HG02759 (cell line): ENCODE results near the gene NBEA.
"Not testable (repeated sequence)": the region's sequence is repeated elsewhere in the genome, so short reads cannot be mapped to it uniquely, and the experiment has no call there.

ENCODE experiments used
- ATAC-seq: cut with Tn5 transposase; IDR thresholded peaks from one replicate; pipeline ENCODE4 v1.9.1; 2021; ENCODE audit warnings: mild to moderate bottlenecking, moderate library complexity; ENCODE audit not compliant: unreplicated experiment

Gene NBEA

GRCh38 chr13:35055705-35056104, 113.6 kb downstream of the NBEA start:
- no peak for ATAC-seq

- ATAC-seq, result no peak
These were observed 115.8 kb downstream of the NBEA start for GRCh38 chr13:35057858-35058257.

- peak; percentile 71 for ATAC-seq
These were observed 116.5 kb downstream of the NBEA start for GRCh38 chr13:35058585-35058984.

GRCh38 chr13:35086667-35087066, 144.6 kb downstream of the NBEA start:
- no peak for ATAC-seq

- no peak for ATAC-seq
These were observed 150.2 kb downstream of the NBEA start for GRCh38 chr13:35092251-35092650.

- no peak for ATAC-seq
These were observed 150.7 kb downstream of the NBEA start for GRCh38 chr13:35092751-35093150.

- ATAC-seq, result no peak
These were observed 151.3 kb downstream of the NBEA start for GRCh38 chr13:35093356-35093755.

GRCh38 chr13:35106771-35107170, 164.7 kb downstream of the NBEA start:
- ATAC-seq, result not testable (repeated sequence)

- ATAC-seq, result no peak
These were observed 165.5 kb downstream of the NBEA start for GRCh38 chr13:35107535-35107934.

- not testable (repeated sequence) for ATAC-seq
These were observed 171.5 kb downstream of the NBEA start for GRCh38 chr13:35113612-35114011.

- no peak for ATAC-seq
These were observed 185.4 kb downstream of the NBEA start for GRCh38 chr13:35127466-35127865.

- ATAC-seq, result no peak
These were observed 187.4 kb downstream of the NBEA start for GRCh38 chr13:35129500-35129899.

GRCh38 chr13:35131471-35131870, 189.4 kb downstream of the NBEA start:
- no peak for ATAC-seq

- no peak for ATAC-seq
These were observed 194.5 kb downstream of the NBEA start for GRCh38 chr13:35136585-35136984.

GRCh38 chr13:35139591-35139990, 197.5 kb downstream of the NBEA start:
- ATAC-seq, result no peak

GRCh38 chr13:35140321-35140720, 198.3 kb downstream of the NBEA start:
- no peak for ATAC-seq

- no peak for ATAC-seq
These were observed 198.8 kb downstream of the NBEA start for GRCh38 chr13:35140831-35141230.

GRCh38 chr13:35143123-35143522, 201.1 kb downstream of the NBEA start:
- ATAC-seq, result no peak

GRCh38 chr13:35144166-35144890, 202.3 kb downstream of the NBEA start:
- no peak for ATAC-seq

GRCh38 chr13:35146686-35147085, 204.6 kb downstream of the NBEA start:
- no peak for ATAC-seq

GRCh38 chr13:35157143-35157755, 215.2 kb downstream of the NBEA start:
- peak; percentile 72 for ATAC-seq

- ATAC-seq, result no peak
These were observed 217.0 kb downstream of the NBEA start for GRCh38 chr13:35159041-35159440.

GRCh38 chr13:35160896-35161295, 218.8 kb downstream of the NBEA start:
- no peak for ATAC-seq
